Activated CD4-positive, alpha-beta T cell treated with anti-CD3 and anti-CD28 coated beads, Interleukin-2, amount 50 U/mL, for 48 hours (primary cell): ENCODE results near the gene CACNA1H.

ENCODE experiments used
- DNase-seq, 2 experiments: peaks; one replicate each; pipeline ENCODE4 v3.0.0-alpha.2; 2020

The CACNA1H gene

DNA sequence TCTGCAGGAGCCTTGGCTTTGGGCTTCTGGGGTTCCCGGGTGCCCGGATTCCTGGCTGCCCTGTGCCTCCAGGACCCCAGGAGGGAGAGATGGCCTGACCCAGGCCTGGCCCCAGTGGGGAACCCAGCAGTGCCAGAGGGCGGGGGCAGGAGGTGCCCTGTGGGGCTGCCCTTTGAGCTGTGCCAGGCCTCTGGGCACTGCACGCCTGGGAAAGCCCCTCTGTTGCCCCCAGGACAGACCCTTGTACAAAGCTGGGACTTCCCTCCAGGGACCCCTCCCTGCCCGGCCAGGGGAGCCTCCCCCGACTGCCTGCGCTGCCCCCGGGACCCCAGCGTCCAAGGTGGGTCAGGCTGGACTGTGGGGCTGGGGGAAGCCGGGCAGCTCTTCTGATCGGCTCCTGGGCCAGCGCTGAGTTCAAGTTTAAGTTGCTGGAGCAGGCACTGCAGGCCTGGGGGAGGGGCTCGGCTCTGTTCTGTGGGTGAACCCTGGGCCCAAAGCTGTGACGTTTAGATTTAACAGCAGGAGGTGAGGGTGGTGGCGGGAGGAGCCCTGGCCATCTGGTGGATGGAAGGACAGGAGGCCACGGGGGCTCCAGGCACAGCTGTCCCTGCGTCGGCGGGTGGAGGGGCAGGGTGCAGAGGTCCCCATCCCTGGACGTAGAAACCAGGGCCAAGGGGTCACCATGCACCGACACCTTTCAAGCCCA lies 29.2 kb upstream of the CACNA1H start:
- no peak for DNase-seq

- DNase-seq, result no peak
These were observed 28.6 kb upstream of the CACNA1H start for GRCh38 chr16:1124291-1124690.

DNA sequence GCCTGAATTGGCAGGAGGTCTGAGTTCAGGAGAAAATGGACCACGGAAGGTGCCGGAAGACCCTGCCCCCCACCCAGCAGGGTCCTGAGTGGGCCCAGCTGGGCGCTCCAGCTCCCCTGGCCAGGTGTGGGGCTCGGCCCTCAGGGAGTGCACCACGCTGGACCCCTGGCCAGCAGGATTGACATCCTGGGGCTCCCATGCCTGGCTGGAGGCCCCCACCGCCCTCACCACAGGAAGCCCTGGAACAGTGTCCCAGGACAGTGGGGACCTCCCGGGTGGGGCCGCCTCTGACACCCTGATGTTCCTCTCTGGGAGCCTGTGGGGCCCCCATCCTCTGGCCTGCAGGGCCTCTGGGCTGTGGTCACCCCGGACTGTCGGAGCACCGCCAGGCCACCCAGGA lies 28.1 kb upstream of the CACNA1H start:
- DNase-seq, result no peak

DNA sequence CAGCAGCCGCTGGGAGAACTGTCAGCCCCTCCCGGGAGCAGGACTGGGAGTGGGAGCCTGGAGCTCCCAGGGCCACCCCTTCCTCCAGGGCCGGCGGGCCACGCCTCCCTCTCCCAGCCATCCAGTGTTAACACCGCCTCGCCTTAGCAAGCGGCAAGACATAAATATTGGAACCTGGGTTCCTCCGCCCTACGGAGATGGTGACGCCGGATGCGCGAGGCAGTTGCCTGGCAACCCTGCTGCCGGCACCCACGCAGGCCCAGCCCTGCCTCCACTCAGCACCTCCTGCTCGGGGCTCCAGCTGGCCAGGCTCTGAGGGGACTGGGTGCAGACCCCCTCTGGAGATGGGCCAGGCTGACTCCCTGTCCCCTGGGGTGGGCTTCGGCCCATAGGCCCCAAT lies 27.4 kb upstream of the CACNA1H start:
- peak; percentile 32 for DNase-seq

- DNase-seq, result no peak
These were observed 26.9 kb upstream of the CACNA1H start for GRCh38 chr16:1126044-1126443.

- no peak for DNase-seq
These were observed 26.3 kb upstream of the CACNA1H start for GRCh38 chr16:1126586-1126985.

GRCh38 chr16:1127101-1127500 lies 25.8 kb upstream of the CACNA1H start:
- DNase-seq, result no peak

DNA sequence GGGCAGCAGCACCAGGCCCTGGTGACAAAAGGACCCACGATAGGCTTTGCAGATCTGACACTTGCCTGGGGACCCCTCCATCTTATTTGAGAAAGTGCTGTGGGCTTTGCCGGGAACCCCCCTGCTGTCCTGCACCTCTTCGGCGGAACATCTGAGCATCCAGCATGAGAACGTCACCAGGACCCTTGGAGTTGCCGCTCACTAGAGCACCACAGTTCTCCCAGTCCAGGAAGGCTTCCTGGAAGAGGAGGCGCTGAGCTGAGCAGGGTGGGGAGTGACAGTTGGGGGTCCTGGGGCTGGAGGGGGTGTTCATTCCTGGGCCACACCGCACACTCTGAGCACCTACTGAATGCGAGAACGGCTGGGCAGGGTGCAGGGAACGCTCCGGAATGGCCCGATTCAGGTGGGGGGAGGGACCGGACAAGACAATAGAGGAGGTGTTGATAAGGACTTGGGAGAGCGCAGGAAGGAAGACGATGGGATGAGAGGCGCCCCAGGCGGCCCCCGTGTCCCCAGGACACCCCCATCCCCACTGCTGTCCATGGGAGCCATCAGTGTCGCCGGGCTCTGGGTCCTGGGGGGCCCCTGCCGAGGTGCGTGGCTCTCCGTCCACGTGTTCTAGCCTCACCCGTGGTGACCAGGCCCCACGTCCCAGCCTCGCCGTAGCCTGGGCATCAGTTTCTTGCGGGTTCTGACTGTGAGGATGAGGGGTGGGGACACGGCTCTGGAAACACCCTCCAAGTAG lies 24.8 kb upstream of the CACNA1H start:
- DNase-seq, result no peak

DNA sequence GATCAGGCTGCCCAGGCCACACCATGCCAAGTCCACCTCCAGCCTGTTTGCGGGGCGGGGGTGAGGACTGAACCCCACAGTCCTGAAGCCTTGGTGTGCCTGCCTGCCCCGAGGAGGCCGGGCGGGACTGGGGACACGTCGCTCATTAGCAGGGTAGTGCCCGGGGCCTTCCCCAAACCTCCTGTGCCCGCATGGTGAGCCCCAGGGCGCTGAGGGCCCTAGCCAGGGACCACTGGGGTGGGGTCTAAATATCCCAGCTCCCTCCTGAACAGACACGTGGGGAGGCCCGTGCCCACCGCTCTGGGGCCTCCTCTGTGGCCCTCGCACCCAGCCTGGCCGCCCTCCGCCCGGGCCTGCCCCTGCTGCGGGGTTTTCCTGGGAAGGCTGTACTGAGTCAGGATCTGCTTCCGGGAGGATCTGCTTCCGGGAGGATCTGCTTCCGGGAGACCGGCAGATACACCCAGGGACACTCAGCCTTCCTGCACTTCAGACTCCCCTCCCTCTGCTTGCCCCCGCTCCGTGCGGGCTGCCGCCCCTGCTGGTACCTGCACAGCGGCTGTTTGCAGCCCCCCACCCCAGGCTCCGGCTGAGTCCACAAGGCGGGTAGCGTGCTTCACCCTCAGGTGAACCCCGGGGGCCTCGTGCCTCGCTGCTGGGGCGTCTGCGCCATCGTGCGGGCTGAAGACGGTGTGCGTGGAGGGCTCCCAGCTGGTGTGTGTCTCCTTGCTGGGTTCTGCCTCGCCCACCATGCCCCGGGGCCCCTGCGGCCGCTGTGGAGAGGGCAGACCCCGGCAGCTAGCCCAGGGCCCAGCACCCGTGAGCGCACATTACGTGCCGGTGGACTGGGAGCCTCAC lies 23.6 kb upstream of the CACNA1H start:
- DNase-seq, result no peak

DNA sequence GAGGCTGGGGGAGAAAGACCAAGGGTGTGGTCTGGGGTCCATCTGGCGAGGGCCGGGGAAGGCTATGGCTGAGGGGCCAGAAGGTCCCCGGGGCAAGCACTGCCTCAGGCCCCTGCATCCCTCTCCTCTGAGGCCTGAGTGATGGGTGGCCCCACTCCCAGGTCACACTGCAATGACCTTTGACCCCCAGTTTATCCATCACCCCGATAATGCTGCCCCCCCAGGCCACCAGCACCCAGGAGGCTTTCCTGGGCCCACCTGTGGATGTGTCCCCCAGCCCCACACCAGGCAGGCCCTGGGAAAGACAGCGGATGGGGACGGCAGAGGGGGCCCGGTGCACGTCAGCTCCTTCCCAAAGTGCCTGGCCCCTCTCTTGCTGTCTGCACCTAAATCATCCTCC lies 22.5 kb upstream of the CACNA1H start:
- DNase-seq, result no peak

DNA sequence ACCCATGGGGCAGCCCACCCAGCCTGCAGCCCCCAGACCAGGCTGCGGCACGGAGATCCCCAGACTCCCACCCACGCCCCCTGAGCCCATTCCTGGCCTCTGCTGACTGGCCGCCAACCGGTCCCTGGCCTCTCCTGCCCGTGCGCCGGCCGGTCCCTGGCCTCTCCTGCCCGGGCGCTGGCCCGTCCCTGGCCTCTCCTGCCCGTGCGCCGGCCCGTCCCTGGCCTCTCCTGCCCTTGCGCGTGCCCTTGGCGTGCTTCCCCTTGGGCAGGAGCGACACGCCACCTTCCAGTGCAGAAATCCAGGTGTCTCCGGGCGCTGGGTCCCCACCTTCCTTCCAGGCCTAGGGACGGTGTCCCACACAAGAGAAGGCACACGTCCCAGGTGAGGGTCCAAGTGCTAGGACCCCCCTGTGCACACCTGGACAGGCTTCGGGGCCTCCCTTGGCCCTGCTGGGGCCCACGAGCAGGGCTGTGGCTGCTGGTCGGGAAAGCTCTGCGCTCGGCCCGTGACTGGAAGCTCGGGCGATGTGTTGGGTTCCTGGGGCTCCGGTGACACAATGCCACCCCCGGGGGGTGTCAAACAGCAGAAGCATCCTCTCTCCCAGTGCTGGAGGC lies 21.4 kb upstream of the CACNA1H start:
- DNase-seq, result no peak

DNA sequence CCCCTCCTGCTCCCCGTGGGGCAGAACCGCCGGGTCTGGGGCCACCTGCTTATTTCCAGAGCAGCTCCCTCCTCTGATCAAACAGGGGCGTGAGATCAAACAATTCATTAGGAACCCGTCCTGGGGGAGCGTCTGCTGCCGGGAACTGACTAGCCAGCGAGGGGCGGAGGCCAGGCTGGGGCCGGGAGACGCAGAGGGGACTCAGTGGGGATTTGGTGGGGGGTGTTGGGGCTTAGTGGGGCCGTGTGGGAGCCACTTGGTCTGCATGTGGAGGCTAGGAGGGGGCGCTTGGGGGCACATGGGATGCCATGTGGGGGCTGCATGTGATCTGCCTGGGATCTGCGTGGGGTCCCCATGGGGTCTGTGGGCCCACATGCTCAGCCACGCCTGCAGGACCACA lies 20.5 kb upstream of the CACNA1H start:
- no peak for DNase-seq

DNA sequence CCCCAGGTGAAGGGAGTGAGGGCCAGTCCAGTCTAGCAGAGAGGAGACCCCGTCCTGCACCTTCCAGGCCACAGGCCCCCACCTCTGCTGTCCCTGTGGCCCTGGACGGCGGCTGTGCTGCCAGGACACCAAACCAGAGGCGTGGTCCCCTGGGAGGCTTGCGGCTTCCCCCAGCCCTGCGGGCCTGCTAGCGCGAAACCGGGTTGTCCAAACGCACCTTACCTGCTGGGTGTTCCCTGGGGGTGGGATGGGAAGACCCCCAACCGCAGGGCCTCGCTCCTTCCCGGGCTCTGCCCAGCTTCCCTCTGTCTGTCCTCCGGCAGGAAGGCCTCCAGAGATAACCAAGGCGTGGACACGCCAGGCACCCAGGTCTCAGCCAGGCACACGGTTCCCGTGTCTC lies 19.6 kb upstream of the CACNA1H start:
- no peak for DNase-seq

DNA sequence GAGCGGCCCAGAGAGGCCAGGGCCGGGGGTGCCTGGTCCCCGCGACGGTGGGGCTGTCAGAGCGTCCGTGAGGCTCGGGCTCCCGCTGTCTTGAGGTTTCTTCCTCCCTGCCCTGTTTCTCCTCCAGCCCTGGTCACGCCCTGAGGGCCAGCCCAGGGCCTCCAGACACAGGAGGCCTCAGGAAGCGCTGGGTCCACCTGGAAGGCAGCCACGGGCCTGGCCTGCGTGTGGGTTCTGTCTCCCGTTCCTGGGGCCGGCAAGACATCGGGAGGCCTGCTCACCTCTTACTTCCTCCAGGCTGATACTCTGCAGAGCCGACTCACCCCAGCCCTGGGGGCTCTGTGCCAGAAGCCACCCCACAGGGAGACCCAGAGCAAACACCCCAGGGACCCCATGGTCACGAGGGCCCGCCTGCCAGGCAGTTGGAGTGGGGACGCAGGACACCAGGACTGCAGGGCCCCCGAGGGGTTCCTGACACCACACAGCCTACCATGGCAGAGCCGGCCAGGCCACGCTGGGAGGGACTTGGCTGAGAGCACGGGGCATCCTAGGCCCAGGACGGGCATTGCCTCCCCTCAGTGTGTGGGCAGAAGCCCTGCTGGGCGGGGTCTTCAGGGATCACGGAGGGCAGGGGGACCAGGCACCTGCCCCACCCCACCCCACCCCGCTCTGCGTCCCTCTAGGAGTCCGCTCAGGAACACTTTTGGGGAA lies 18.9 kb upstream of the CACNA1H start:
- no peak for DNase-seq

DNA sequence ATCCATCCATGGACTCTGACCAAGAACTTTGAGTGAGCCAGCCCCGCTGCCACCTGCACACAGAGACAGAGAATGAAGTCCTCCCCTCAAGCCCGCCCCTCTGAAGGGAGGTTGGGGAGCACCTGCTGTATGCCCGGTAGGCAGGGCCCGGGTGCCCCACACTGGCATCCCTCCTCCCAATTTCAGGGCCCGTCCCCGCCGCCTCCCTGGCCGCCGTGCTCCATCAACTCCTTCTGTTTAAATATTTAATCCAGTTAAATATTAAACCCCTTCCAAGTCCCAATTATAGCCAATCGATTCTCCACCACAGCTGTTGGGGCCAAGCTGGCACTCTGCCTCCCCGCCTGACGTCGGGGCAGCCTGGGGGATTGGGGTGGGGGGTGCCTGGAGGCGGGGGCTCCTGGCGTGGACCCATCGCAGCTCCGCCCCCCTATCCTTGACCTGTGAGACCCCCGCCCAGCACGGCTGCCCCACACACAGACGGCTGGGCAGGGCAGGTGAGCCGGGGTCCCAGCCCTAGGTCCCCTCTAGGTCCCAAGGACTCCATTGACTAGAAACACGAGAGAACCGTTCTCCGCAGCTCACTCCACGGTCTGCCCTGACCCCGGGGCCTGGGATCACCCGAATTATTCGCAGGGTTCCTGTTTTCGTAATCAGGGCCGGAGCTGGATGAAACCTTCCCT lies 18.0 kb upstream of the CACNA1H start:
- no peak for DNase-seq

DNA sequence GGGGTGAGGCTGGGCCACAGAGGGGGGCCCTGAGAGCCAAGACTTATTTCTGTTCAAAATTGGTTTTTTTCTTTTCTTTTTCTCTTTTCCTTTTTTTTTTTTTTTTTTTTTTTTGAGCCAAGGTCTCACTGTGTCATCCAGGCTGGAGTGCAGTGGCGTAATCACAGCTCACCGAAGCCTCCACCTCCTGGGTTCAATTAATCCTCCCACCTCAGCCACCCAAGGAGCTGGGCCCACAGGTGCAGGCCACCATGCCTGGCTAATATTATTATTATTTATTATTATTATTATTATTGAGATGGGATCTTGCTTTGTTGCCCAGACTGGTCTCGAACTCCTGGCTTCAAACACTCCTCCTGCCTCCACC lies 17.5 kb upstream of the CACNA1H start:
- DNase-seq, result no peak

GRCh38 chr16:1137604-1138003 lies 15.3 kb upstream of the CACNA1H start:
- no peak for DNase-seq

- DNase-seq, result no peak
These were observed 12.2 kb upstream of the CACNA1H start for GRCh38 chr16:1140582-1141162.

GRCh38 chr16:1141191-1141590 lies 11.7 kb upstream of the CACNA1H start:
- DNase-seq, result no peak

DNA sequence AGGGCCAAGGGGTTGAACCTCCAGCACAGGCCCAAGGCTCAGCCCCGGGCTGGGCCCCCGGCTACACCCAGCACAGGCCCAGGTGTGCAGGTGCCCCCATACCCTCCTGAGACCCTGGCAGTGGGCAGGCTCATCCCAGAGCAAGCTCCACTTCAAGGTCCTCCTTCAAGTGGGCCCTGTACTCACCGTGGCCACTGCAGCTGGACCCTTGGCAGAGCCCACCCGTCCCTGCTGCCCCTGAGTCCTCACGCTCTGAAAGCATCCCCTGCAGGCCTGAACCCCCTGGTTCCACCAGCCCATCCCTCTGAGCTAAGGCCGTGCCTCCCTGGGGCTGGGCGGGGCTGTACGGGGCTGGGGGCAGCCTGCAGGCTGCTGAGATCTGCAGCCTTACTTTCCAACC lies 11.2 kb upstream of the CACNA1H start:
- no peak for DNase-seq

DNA sequence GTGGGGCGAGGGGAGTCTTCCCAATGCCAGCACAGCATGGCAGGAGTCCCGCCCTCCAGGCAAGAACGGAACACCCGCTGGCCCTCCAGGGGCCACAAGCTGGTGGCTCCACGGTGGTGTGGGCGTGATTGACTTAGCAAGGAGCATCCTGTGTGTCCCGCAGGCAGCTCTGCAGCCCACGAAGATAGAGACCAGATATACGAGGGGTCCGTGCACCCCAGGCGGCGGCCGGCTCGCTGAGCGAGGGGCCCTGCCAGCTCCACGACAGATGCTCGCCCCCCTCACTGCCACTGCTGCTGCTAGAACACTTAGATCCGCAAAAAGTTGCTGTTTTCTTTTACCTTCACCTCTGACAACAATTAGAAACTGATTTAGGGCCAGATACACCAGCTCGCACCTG lies 10.0 kb upstream of the CACNA1H start:
- no peak for DNase-seq
